22Rv1 (cell line): ENCODE data around the gene PLOD3.

Experiments used
- H3K27ac ChIP-seq: fragments of 450-650 bp; 2 replicates; pipeline ENCODE4 v1.5.1; 2017
- CTCF ChIP-seq: fragments of 450-650 bp; IDR thresholded peaks from 2 replicates; pipeline ENCODE4 v1.5.1; 2017; ENCODE audit warnings: mild to moderate bottlenecking
- ZFX ChIP-seq: fragments of 450-650 bp; IDR thresholded peaks from 2 replicates; pipeline ENCODE4 v1.6.1; 2017; ENCODE audit warnings: antibody characterized with exemption, borderline replicate concordance

The PLOD3 gene

GRCh38 chr7:101240226-101241014, 23.0 kb upstream of the PLOD3 start:
- TF ChIP-seq CTCF, result no peak
- no peak overlapping the region for H3K27ac ChIP-seq

- no peak overlapping the region for H3K27ac ChIP-seq
These were observed 22.5 kb upstream of the PLOD3 start for GRCh38 chr7:101239951-101240220.

GRCh38 chr7:101239191-101239950, 22.0 kb upstream of the PLOD3 start:
- no peak for TF ChIP-seq ZFX
- no peak for TF ChIP-seq CTCF

More at GRCh38 chr7:101239951-101240220, 22.5 kb upstream of the PLOD3 start:
- TF ChIP-seq CTCF (no peak), ZFX (no peak)

DNA sequence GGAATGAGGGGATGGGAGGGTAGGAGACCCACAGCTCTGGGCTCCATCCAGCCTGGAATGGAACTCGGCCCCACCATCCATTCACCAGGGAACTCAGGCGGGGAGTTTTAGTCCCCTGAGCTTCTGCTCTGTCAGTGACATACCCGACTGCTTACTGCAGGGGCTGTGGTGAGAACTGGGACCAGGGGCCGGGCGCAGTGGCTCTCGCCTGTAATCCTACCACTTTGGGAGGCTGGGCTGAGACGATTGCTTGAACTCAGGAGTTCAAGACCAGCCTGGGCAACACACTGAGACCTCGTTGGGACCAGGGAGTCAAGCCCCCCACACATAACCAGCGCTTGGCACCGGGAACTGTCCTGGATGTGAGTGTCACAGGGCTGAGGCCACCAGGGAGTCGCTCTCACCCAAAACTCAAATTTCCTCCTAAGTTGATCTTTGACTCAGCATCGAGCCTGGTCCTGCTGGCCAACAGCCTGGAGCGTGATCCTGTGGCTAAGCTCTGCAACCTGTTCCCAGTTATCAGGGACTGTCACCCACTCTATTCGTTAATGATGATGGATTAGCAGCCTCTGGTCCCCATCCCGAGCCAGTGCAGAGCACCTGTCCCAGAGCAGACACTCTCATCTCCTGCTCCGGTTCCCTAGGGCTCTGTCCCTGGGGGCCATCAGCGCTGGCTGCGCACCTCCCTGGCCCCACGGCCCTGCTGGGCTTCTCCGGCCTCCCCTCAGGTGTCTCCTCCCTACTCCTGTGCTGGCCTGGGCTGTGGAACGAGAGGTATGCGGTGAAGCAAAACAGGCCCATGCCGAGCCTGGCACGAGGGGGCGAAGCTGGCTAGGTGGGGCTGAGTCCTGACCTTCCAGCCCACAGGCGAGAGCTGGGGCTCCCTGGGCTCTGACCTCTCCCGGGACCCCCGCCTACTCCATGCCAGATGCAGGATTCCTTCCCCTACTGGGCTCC, 21.1 kb upstream of the PLOD3 start:
- no peak overlapping the region for H3K27ac ChIP-seq
- TF ChIP-seq ZFX, result no peak
- TF ChIP-seq CTCF, result no peak

More at GRCh38 chr7:101239191-101239950, 22.0 kb upstream of the PLOD3 start:
- H3K27ac ChIP-seq, result no peak overlapping the region

DNA sequence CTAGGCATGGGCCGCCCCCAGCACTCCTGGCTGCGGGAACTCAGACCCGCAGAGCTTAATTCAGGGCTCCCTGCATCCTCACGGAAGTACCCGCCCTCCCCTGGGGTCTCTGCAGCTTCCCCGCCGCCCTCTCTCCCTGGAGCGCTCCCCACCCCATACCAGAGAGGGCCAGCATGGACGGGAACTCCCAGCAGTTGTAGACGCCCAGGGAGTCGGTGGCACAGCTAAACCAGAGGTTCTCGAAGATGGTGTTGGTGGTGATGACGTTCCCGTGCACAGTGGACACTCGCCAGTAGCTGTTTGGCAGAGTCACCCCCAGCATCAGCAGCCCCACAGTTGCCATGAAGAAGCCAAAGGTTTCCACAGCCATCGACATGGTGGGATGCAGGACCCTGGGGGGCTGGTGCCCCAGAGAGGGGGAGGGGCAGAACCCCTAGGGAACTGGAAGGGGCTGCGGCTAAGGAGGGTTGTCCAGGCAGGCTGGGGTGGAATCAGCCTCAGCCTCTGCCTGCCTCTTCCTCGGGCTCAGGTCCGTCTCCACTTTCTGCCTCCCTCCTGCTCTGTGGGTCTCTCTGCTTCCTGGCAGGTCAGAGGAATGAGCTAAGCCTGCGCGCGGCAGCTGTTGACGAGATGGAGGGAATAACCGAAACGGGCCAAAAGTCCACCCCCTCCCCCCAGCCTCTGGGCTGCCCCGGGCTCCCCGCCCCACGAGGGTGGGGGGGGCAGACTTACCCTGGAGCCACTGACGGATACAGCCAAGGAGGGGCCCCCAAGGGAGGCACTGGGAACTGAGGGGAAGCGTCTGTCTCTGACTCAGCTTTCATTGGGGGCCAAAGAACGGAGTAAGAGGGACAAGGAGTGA, 20.1 kb upstream of the PLOD3 start, which contains the start of gene CLDN15:
TSS of gene CLDN15 (minus strand) at position 597 of the 862 bp plus-strand sequence. CDS start at position 376, 221 bp downstream.
- TF ChIP-seq CTCF, result no peak
- TF ChIP-seq ZFX, result no peak
- H3K27ac ChIP-seq, result no peak within 1 kb of the TSS

- TF ChIP-seq ZFX (no peak), CTCF (no peak)
- no peak overlapping the region for H3K27ac ChIP-seq
These were observed 19.0 kb upstream of the PLOD3 start for GRCh38 chr7:101236292-101236835.
